ENCODE measurements around the gene MISP. TPM values are rescaled to one million over a fixed set of nuclear protein-coding genes. Genes with fewer than 3 reads are reported as not detected.
A peak's percentile ranks its signal among the peaks of the same experiment; 100 is the strongest.
"Not testable (repeated sequence)": the region's sequence is repeated elsewhere in the genome, so short reads cannot be mapped to it uniquely, and the experiment has no call there.

The MISP gene
- total RNA-seq, 1 experiment from 2014 or later = 1.5 TPM

GRCh38 chr19:723714-724113 is 27.2 kb upstream of the MISP start:
- DNase-seq (ENCODE audit: low read depth) = no peak

- DNase-seq (ENCODE audit: low read depth) = no peak
Observed at GRCh38 chr19:725461-726089, 25.3 kb upstream of the MISP start.

GRCh38 chr19:726993-727956 is 23.6 kb upstream of the MISP start:
- DNase-seq (ENCODE audit: low read depth) = no peak

DNA sequence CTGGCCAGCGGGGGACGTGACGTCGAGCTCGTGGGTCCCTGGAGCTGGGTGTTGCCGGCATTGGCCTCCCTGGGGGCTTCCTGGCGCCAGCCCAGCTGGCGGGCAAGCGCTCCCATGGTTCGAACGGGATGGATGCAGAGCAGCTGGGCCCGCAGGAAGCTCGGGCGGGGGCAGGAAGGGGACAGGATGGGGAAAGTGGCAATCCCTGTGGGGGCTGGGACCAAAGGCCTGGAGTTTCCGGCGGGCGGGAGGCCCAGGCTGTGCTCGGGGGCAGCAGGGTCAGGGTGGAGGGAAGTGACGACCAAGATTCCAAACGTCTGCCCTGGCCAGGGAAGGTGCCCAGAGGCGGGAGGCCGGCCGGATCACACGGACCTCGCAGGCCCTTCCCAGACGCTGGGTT is 22.9 kb upstream of the MISP start:
- no peak for DNase-seq (ENCODE audit: low read depth)

DNA sequence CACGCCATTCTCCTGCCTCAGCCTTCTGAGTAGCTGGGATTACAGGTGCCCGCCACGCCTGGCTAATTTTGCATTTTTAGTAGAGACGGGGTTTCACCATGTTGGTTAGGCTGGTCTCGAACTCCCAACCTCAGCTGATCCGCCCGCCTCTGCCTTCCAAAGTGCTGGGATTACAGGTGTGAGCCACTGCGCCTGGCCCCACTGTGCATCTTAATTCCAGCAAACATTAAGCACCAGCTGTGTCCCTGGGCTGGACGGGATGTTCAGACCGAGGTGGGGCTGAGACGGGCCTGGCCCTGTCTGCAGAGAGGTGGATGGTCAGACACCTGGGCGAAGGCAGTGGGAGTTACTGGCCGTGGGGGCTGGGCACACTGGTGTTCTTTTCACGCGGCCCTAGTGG is 21.3 kb upstream of the MISP start:
- DNase-seq (ENCODE audit: low read depth) = not testable (repeated sequence)

DNA sequence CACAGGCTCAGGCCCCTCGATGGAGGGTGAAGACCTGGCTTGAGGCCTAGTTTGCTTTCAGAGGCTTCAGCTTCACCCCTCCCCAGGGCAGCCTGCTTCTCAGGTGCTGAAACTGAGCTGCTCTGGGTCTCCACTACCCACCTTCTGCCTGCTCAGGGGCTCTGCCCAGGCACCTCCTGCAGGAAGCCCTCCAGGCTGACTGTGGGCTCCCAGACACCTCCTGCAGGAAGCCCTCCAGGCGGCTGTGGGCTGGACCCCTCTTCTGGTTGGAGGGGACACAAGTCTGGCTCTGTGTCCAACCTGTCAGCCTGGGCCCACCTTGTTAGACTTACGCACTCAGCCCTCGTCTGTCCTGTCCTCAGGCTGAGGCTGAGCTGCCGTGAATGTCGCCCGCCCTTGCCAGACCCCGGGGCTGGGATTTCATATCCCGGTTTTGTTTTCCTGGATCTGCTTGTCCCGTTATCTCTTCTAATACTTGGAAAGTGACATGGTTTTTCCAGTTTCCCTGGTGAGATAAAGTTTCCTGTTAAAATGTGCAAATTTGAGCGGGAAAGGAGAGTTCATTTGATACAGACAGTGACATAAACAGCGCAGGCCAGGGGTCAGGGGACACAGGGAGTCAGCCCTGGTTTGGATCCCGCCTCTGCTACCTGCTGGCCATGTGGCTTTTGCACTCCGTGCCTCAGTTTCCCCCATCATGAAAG is 20.8 kb upstream of the MISP start:
- no peak for DNase-seq (ENCODE audit: low read depth)

DNA sequence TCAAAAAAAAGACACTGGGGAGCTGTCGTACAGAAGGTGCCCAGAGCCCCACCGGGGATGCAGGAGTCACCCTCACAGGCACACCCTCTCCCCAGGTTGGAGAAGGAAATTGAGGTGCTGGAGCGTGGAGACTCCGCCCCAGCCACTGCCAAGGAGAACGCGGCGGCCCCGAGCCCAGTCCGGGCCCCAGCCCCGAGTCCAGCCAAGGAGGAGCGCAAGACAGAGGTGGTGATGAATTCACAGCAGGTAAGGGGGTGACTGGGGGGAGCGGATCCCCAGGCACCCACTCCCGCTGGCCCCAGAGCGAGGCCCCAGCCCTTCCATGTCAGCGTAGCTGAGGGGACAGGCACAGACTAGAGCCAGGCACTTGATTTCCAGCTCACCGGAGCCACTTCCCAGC is 19.9 kb upstream of the MISP start:
- DNase-seq (ENCODE audit: low read depth) = no peak

- no peak for DNase-seq (ENCODE audit: low read depth)
Observed at GRCh38 chr19:732148-733069, 18.5 kb upstream of the MISP start.

- no peak for DNase-seq (ENCODE audit: low read depth)
Observed at GRCh38 chr19:734716-735115, 16.2 kb upstream of the MISP start.

DNA sequence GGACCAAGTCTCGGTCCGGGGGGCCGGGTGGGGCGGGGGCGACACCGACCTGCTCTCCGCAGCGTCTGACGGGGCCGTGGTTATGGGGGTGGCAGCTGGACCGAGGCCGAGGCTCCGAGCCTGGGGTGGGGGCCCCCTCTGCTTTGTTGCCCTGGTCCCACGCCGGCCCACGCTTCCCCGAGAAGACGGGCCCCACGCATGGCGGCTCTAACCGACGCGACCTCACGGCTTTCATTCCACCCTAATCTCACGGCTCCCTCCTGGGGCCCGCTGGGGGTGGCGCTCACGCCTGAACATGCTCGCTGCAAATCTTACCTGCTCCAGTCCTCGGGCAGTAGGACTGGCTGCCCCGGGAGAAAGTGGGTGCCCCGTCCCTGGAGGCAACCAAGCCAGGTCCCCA is 14.8 kb upstream of the MISP start:
- no peak for DNase-seq (ENCODE audit: low read depth)

DNA sequence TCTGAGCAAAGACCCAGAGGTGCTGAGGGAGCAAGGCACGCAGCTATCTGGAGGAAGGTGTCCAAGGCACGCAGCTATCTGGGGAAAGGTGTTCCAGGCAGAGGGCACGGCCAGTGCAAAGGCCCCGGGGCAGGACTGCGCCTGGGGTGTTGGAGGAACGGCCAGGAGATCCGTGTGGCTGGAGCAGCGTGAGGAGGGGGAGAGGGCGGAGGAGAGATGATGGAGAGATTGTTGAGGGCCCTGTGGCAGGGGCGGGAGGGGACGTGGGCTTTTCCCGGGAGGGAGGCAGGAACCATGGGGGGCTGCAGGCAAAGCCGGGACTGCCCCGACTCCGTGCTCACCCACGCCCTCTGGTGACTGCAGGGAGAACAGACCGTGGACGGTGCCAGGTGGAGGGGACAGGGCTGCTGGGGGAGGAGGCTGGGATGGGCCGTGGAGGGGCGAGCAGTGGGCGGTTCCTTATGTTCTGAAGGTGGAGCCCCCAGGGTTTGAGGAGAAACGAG is 13.3 kb upstream of the MISP start:
- DNase-seq (ENCODE audit: low read depth) = peak; percentile 64

DNA sequence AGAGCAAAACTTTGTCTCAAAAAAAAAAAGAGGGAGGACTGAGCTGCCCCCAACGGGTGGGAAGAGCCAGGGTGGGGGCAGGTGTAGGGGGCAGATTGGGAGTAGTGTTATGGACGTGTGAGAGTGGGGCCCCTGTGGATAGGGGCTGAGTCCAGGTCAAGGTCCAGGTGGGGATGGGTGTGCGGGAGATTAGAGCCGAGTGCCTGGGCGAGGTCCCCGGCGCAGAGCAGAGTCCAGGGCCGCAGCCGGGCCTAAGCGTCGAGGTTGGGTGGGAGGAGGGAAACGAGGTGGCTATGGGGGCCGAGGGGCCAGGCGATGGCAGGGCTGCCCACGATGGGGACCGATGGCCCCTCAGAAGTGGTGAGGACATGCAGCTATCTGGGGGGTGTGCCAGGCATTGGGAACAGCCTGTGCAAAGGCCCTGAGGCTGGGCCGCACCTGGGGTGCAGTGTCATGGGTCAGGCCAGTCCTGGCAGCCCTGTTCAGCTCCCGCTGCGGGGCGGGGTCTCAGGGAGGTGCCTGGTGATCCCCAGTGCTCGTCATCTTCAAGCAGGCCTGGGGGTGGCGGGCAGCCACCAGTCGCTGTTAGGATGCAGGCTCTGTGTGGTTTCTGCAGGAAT is 12.3 kb upstream of the MISP start:
- no peak for DNase-seq (ENCODE audit: low read depth)

- DNase-seq (ENCODE audit: low read depth) = no peak
Observed at GRCh38 chr19:739998-740715, 10.8 kb upstream of the MISP start.

GRCh38 chr19:740816-741505 is 10.0 kb upstream of the MISP start:
- not testable (repeated sequence) for DNase-seq (ENCODE audit: low read depth)

DNA sequence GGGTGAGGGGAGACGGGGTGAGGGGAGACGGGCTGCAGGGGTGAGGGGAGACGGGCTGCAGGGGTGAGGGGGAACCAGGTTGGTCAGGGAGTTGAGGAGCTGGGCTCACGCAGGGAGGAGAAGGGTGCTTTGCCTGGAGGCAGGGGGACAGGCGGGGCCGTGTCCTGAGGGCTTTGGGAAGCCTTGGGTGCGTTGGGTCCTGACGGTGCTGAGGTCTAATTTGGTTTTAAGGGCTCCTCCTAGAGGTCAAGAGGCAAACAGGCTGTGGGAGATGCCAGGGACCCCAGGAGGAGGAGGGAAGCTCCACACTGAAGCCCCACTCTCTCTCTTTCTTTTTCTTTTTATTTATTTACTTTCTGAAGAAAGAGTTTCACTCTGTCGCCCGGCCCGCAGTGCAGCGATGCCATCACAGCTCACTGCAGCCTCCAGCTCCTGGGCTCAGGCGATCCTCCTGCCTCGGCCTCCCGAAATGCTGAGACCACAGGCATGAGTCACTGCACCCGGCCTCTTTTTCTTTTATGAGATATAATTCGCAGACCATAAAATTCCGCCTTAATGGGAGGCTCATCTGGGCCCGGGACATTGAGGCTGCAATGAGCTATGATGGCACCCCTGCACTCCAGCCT is 9.3 kb upstream of the MISP start:
- DNase-seq (ENCODE audit: low read depth) = peak; percentile 50

DNA sequence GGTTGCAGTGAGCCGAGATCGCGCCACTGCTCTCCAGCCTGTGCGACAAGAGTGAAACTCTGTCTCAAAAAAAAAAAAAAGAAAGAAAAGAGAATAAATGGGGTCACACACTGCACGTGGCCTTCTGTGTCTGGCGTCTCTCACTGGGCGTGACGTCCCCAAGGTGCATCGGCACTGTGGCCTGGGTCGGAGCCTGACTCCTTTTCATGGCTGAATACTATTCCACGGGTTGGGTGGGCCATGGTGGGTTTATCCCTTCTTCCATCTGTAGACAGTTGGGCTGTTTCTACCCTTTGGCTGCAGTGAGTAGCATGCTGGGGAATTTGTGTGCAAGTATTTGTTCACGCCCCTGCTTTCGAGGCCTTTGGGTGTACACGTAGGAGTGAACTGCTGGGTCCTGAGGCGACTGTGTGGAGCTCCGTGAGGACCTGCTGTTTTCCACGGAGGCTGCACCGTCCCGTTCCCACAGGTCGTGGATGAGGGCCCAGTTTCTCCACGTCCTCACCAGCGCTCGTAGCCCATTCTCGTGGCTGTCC is 8.3 kb upstream of the MISP start:
- DNase-seq (ENCODE audit: low read depth) = no peak

GRCh38 chr19:743168-743687 is 7.7 kb upstream of the MISP start:
- DNase-seq (ENCODE audit: low read depth) = peak; percentile 36

DNA sequence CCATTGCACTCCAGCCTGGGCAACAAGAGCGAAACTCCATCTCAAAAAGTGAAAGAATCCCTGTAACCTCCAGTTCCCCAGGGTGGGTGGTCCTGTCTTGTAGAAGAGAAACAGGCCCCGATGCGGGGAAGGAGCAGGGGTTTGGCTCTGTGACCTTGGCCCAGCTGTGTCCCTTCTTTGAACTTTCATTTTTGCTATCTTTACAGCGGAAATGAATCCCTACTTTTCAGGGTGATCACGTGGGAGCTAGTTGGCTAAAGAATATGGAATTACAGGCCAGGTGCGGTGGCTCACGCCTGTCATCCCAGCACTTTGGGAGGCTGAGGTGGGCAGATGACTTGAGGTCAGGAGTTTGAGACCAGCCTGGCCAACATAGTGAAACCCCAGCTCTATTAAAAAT is 5.8 kb upstream of the MISP start:
- DNase-seq (ENCODE audit: low read depth) = not testable (repeated sequence)

Measured in Daoy (cell line).